Limb (tissue), 2 donors: ENCODE data around the gene SMC6.

Source experiments
- DNase-seq, 2 donors: peaks; one replicate each; pipeline ENCODE4 v3.0.0-alpha.2; 2016; ENCODE audit errors: extremely low spot score in 2 of 2

SMC6 gene

DNA sequence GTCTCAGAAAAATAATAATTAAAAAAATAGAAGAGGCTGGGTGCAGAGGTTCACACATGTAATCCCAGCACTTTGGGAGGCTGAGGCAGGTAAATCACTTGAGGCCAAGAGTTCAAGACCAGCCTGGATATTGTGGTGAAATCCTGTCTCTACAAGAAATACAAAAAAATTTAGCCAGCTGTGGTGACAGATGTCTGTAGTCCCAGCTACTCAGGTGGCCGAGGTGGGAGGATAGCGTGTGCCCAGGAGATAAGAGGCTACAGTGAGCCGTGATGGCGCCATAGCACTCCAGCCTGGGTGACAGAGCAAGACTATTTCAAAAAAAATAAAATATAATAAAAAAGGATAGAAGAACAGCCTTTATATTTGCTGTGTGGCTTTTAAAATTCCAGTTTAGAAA lies 35.9 kb downstream of the SMC6 start:
- DNase-seq, result no peak

DNA sequence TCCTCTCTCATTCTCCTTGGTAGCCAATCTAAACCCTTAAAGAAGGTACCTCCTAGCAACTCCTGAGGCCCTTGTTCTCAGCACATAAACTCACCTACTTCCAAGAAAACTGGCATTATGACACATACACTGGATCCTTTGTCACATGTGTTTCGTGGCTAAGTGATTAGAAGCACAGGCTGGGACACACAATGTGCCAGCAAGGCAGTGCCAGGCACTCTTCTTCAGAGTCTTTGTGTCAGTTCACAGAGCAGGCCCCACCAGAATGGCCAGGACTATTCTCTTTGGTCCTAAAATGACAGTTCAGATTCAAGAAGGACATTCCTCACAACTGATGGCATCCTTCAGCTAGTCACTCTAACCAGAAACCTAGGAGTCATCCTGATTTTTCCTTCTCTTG lies 40.3 kb downstream of the SMC6 start:
- no peak for DNase-seq

DNA sequence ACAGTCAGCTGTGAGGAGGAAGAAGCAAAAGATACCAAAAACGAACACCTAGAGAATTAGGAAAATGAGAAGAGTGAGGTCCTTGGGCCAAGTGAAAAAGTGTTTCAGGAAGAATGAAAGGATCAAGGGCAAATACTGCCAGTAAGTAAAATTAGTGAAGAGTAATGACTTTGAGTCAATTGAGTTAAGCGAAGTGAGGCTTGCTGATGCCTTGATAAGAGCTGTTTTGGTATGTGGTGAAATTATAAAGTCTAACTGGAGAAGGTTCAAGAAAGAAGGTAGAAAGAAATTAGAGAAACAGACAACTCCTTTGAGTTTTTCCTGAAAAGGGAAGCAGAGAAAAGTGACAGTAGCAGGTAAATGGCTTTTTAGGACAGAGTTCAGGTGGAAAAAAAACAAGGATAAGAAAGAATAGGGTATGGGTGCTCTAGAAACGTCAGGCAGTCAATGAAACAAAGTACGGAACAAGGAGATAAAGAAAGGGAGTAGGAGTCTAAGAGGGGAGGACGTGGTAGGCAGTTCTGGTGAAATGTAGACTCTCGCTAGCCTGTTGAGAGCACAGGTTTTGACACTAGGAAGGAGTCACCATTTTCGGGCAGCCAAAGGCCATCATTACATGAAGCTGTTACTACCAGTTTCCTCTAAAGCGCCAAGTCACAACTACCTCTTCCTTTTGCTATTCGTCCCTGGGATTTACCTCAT lies 42.9 kb downstream of the SMC6 start:
- no peak for DNase-seq

DNA sequence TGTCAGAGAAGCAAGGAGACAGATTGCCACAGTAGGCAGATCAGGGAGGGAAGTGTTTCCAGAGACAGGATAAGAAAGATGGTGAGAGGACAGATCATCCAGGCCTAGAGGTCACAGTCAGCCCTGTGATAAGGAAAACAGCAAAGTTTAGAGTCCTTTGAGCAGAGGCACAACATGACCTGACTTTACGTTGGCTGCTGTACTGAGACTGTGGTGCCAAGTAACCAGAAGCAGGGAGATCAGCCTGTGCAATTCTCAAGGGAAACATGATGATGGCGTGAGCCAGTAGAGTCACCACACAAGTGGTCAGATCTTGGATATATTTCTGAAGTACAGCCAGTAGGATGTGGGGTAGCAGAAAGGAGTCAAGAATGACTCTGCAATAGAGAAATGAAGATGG lies 43.7 kb downstream of the SMC6 start:
- DNase-seq, result no peak

DNA sequence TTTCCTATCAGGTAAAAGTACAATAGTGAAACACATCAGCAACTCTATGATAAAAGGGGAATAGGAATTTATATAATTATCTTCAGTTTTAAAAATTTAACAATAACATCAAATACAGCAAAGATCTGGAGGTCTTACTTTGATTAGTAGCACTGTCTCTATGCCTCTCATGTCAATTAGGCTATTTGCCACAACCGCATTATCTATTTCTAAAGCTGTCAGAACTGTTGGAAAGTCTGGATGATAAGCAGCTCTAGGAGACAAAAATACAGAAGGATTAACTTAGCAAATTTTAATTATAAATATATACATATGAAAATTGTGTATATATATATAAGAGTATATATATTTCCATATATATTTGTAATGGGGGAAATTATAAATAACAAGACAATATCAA lies 45.1 kb downstream of the SMC6 start:
- no peak for DNase-seq

DNA sequence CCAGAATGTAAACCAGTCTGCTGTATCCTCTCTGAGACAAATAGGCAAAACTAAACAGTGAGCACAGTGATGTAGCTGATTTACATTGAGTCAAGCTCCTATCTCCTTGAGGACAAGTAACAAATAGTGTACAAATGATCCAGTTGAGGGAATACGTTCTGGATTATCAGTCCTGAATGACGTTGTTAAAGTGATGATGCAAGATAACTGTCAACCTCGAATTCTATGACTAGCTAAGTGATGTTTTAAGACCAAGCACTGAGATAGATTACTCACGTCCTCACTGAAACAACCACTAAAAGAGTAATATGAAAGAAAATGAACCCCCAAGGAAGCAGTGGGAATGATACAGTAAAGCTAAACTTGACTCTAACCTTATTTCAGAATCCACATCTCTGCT lies 46.8 kb downstream of the SMC6 start:
- DNase-seq, result no peak

DNA sequence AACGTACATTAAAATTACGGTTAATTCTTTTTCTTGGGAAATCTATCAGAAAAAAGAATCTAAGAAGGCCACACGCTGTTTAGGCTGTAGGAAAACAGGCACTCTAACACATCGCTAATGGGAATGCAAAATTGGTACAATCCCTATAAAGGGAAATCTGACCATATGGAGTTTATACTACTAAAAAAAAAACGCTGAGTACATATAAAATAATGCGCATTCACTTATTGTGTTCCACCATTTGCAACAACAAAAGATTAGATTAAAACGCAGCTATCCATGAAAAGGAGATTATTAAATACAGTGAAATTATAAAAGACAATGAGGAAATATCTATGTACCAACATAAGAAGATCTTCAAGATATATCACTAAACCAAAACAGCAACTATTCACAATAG lies 62.8 kb downstream of the SMC6 start:
- DNase-seq, result no peak

DNA sequence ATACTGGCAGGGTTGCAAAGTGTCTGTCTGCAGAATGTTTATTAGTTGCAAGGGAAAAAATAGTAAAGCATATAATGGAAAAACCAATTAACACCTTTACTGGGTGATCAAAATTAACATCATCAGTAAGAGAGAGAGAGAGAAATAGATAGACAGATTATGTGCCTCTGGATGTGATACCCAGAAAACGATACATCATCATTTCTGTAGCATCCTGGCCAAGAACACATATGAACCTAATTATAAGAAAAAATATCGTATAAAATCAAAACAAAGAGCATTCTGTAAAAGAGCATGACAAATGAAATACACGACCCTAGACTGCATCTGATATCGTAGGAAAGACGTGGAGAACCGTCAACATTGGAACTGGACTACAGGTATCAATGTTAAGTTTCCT lies 64.6 kb downstream of the SMC6 start:
- no peak for DNase-seq

DNA sequence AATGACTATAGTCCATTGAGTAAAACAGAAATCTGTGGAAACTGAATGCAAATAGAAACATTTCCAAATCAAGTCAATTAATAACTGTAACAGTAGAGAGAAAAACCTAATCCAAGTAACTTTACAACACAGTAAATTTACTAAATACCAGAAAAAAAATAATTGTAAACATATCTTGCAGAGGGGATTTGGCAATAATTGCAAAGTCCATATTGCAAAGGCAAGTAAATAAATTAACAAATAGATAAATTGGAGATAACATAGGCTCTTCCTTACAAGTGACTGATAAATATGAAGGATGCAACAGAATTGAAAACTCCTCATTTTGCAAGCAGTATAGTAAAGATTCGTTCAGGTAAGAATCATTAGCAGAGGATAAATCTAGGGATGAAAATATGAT lies 65.0 kb downstream of the SMC6 start:
- no peak for DNase-seq

DNA sequence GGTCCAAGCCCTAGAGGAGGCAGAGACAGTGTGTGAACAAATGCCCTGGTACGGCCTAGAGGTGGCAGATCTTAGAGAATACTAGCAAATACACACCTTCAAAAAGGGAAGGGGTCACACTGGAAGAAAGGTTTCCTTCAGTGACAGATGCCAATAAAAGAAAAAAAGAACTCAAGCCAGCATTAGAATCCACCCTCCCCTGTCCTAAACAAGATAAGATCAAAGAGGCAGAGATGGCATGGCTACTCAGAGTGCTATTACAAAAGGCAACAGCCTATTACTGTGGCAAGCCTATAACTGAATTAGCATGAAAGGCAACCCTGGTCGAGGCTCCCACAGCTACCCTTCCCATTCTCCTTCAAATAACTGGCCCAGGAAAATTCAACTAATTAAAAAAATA lies 69.6 kb downstream of the SMC6 start:
- no peak for DNase-seq

DNA sequence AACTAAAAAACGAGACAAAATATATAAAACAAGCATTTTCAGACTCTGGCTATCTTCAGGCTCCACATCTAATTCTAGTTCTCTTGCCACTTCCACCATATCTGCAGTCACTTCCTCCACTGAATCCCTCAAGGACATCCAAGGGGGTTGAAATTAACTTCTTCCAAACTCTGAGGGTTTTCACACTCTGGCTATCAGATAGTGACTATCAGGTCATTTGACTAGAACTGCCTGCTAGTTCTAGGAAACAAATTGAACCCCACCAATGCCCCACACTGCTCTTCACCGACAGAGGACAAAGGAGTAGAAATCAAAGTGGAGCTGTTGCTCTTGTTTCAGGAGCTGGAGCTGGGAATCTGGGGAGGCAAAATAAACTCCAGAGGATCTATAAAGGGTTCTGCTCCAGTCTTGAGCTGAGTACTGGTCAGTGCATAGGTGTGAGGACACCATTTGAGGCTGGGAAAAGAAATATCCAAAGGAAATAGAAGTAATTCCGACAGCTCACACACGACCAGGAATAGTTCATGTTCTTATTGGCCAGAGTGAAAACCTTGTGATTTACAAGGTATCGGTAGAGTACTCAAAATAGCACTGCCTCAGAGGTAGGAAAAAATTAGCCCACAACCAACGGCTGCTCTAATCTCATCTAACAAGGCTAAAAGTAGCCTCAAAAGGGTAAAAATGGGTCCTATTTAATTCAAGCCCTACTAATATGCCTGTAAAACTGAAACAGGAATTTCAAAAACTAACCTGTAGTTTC lies 71.3 kb downstream of the SMC6 start:
- DNase-seq, result no peak

DNA sequence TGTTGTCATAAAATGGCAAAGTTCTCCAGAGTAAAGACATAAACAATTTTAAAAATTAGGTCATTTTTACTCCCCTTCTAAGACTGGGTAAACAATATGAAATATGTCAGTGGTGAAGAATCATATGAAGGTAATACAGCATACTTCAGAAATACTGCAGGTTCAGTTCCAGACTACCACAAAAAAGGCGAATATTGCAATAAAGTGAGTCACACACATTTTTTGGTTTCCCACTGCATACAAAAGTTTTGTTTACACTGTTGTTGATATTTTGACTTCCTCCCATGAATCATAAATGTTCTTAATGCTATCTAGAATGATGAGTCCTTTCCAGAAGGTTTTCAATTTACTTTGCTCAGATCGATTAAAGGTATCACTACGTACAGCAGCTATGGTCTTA lies 73.5 kb downstream of the SMC6 start:
- no peak for DNase-seq

DNA sequence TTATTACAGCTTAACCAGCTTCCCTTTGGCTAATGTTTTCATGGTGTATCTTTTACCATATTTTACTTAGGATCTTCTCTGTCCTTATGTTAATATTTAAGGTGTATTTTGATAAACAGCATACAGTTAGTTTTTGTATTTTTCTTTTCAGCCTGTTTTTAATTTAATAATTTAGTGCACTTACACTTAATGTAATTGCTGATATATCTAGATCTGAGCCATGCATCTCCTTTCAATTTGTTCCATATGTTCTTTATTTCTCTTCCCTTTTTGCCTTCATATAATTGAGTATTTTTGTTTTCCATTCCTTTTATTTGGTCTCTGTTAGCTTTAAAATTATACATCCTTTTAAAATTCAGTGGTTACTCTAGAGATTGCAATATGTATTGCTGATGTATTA lies 78.8 kb downstream of the SMC6 start:
- DNase-seq, result no peak

DNA sequence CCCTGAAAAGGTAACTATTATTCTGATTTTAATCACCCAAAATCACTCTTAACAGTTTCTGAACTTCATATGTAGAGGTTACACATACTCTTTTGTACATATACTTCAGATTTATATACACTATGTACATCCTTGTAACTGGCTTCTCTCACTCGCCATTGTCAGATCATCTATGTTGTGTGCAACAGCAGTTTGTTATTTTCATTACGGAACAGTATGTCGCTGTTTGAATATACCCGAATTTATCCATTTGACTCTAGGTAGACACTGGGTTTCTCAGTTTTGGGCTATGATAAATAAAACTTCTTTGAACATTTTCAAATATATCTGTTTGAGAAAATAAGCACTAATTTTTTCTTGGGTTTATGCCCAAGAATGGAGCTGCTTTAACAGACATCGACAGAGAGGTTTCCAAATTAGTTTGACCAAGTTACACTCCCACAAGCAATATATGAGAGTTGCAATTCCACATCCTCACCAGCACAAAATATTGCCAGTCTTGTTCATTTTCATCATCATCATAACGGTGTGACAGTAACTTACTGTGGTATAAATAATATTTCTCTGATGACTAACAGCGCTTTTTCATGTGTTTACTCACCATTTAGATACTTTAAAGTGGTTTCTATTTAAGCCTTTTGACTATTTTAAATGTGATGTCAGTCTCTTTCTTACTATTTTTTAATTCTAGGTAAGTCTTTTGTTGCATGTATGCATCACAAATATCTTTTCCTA lies 80.9 kb downstream of the SMC6 start:
- DNase-seq, result no peak

DNA sequence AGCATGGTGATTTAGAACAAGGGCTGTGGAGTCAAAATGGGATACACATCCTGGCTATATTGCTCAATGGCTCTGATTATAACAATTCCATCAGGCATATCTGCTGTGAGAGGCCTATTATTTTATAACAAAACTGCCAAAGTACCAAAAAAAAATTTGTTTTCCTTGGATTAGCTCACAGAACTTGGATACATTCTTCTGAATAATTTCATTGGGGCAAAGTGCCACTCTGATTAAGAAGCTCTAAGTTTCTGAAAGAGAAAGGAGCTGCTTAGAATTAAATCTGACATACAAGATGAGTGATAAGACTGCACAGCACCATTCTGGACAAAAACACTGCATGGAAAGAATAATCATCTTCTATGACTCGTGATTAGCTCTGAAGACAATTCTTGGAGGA lies 85.7 kb downstream of the SMC6 start:
- DNase-seq, result no peak

DNA sequence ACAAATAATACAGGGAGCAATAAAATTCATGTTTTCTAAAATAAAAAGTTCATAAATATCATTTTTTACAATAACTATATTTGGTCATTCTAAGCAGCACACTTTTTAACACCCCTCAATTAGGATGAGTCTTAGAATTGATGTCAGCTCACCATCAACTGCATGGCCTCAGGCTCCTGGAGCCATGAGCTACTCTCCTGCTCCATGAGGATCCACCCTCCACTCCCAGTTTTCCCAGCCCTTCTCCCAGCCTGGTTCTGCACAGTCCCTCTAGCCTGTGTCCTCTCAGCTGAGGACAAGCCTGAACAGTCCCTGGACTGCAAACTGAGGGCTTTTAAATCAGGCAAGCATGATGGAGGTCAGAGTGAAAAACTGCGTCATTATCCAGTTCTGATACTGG lies 89.1 kb downstream of the SMC6 start:
- DNase-seq, result no peak

DNA sequence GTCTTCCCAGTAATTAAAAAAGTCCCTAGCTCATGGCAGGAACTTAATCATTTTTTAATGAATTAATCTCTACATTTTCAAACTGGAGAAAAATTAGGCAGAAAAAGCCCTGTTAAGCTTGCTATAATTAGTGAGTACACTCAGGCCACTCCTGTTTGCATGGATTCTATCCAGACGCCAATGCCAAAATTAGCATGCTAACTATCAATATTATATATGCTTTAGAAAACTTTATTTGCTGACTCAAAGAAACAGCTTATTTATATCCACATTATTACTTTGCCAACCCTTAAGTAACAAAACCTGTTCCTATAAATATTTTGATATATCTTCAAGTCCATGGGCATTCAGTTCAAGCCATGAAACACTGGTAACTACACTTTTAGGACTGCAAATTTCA lies 90.9 kb downstream of the SMC6 start:
- no peak for DNase-seq

DNA sequence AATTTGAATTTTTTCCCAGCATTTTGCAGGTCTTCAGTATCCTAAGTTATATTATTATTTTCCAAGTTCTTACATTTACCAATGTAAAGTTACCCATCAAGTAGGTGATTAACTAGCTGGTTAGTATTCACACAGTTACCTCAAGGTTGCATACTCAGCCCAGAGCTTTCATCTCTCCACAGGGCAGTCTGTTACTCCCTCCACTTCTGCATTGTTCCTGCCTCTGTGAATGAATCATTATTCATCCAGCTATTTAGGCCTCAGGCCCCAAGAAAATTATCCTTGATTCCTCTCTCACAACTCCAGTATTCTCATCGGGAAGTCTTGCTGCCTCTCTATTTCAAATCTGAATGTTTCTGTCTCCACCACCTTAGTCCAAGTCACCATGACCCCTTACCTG lies 92.2 kb downstream of the SMC6 start:
- DNase-seq, result no peak

DNA sequence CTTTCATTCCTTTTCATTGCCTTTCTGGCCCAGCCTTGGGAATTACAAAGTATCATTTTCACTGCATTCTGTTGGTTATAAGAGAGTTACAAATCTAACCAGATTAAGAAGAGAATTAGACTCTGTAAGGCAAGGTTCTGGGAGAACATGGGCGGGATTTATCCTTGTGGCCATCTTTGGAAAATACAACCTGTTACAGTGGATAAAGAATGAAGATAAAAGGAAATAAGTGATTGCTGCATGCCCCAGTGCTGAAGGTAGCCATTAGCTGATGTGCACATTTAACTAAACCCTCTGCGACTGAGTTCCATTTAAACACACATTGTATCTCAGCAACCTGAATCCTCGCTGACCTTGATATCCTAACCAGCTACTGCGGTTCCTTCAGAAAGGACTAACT lies 93.4 kb downstream of the SMC6 start:
- no peak for DNase-seq

DNA sequence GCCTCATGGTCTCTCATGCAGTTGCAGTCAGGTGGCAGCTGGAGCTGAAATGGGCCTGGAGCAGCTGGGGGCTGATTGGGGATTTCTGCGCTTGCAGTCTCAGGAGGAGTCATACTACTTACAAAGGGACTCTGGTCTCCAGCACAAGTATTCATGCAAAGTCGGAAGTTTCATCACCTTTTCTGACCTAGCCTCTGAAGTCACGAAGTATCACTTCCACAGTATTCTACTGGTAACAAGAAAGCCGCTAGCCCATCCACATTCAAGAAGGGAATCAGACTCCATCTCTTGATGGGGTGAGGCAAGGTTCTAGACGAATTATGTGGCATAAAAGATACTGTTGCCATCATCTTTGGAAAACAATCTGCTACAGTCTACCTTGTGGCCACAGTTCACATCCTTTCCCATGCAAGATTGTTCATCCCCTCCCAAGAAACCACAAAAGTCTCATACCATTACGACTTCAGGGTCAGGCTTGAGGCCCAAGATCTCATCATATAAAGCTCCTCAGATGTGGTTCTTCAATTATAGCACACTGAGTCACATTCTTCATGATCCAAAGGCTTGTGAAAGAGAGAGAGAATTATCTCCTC lies 95.3 kb downstream of the SMC6 start:
- no peak for DNase-seq

DNA sequence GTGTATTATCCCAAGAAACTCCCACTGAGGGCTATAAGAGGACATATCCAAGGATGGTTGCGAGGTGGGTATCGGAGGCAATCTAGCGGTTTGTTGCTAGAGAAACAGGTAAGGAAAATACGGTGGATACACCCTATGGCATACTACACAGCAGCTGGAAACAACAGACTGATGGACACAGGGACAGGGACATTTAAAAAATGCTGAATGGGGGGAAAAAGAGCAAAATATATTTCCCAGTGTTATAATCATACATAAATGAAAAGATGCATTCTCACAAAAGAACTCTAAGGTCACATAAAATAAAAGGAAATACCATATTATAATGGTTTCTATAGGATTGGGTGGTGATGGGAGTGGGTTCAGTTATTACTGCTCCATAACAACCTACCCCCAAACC lies 95.9 kb downstream of the SMC6 start:
- DNase-seq, result no peak

DNA sequence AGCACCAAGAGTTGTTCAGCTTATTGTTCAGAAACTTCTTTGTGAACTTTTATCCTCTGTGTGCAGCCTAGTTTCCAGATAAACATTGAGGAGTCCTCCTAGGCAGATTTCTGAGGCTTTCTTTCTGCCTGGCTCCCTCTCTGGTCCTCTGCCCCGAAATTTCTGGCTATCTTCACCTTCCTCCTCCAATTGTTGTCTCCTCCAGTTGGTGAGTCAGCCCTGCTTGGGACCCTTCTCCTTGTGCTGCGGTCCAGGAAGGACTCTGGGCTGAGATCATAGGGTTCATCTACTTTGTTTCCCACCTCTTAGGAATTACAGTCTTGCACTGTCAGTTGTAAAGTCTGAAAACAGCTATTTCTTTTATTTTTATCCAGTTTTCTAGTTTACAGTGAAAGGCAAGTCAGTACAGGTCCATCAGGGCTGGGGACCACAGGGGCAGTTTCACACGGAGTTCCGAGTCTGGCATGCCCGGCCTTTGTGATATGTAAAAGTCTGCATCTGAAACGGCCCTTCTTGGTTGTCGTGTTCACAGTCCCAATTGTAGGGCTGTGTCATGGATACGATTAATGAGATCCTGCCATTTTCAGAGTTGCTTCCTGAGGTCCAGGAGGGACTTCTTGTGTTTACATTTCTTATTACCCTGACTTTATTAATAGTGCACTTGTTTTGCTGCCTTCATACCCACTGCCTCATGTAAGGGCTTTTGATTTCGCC lies 100.8 kb downstream of the SMC6 start:
- no peak for DNase-seq
